Breast epithelium (tissue), 4 donors: Measurements from ENCODE around the gene CDR2. TPM values are rescaled to one million over a fixed set of nuclear protein-coding genes. Genes with fewer than 3 reads are reported as not detected.
"Not testable (repeated sequence)": the region's sequence is repeated elsewhere in the genome, so short reads cannot be mapped to it uniquely, and the experiment has no call there.

Experiments used
- DNase-seq, 2 donors: peaks; one replicate each; pipeline ENCODE4 v3.0.0-alpha.2; 2019; ENCODE audit warnings: low spot score in 2 of 2
- H3K27ac ChIP-seq, 2 donors: fragments of 200-600 bp; sonication (generic) in 1 of 2; one replicate each; pipeline ENCODE4 v1.5.1; 2016 to 2019; ENCODE audit warnings: mild to moderate bottlenecking in 1 of 2
- H3K27me3 ChIP-seq, 2 donors: fragments of 200-600 bp; sonication (generic) in 1 of 2; one replicate each; pipeline versions ENCODE4 v1.5.1 to v1.6.0; 2017 to 2019; ENCODE audit warnings: control low read depth in 1 of 2, mild to moderate bottlenecking in 1 of 2
- H3K36me3 ChIP-seq: fragments of 200-600 bp; one replicate; pipeline ENCODE4 v1.5.1; 2019
- H3K4me1 ChIP-seq, 2 donors: fragments of 200-600 bp; sonication (generic); one replicate each; pipeline ENCODE4 v1.5.1; 2016 to 2019; ENCODE audit warnings: control low read depth in 1 of 2
- H3K4me3 ChIP-seq, 3 donors: fragments of 200-600 bp; sonication (generic); 1 replicate in 2 of 3; 2 replicates in 1 of 3; pipeline ENCODE4 v1.5.1; 2016 to 2019; ENCODE audit warnings: mild to moderate bottlenecking in 3 of 3, moderate library complexity in 2 of 3
- H3K9me3 ChIP-seq, 2 donors: fragments of 200-600 bp; sonication (generic) in 1 of 2; one replicate each; pipeline ENCODE4 v1.5.1; 2016 to 2019; ENCODE audit warnings: control low read depth in 1 of 2
- POLR2A ChIP-seq: fragments of 450-650 bp; IDR thresholded peaks from one replicate; pipeline ENCODE4 v1.6.1; 2016; ENCODE audit warnings: antibody characterized with exemption, mild to moderate bottlenecking, moderate library complexity
- POLR2AphosphoS5 ChIP-seq, 3 donors: sonication (generic); formaldehyde crosslinking; IDR thresholded peaks; one replicate each; pipeline ENCODE4 v1.6.1; 2017; ENCODE audit warnings: antibody characterized with exemption in 3 of 3
- intact Hi-C: fragments of 100-400 bp; cut with DNase I; formaldehyde crosslinking; loops from one replicate; pipeline ENCODE4 v1.15.1; 2023; ENCODE audit warnings: low total_unique reads
- total RNA-seq, 3 donors: library from RNA; depleted of rRNA; stranded (reverse); fragments of >200 nt; gene quantifications; one replicate each; pipeline ENCODE4 v1.1.0, GENCODE V29; 2016
- TF ChIP-seq, protein P1 (sequence below), 3 donors: fragments of 450-650 bp; IDR thresholded peaks; one replicate each; pipeline ENCODE4 v1.5.1; 2016 to 2017; ENCODE audit warnings: antibody characterized with exemption in 3 of 3, mild to moderate bottlenecking in 3 of 3, moderate library complexity in 3 of 3

CDR2 gene
- total RNA-seq, 3 donors from 2014 or later, result 20.2 to 37.5 (median 26.9) TPM

DNA sequence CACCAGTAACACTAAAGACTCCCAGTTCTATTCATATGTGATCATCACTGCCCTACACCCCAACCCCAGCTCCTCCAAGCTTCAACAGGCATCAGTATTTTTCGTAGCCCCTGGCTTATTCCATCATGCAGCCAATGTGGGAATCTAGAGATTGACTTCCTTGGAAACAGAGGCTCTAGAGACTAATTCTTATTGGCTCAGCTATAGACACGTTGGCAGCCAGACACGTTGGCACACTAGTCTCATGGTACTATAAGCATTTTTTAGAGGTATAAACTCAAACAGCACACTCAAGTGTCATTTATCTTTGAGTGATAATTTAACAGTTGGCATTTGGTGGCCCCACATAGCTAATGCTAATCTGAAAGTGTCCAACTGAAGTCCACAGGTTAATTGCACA, 44.4 kb upstream of the CDR2 start:
- Histone ChIP-seq H3K36me3 (no peaks in the 10 kb centered on the region), H3K4me1 (no peaks in the 10 kb centered on the region), H3K27me3 (no peaks in the 10 kb centered on the region), H3K9me3 (no peaks in the 10 kb centered on the region), H3K4me3 (no peak overlapping the region), H3K27ac (no peak overlapping the region)
- TF ChIP-seq, protein P1, sequence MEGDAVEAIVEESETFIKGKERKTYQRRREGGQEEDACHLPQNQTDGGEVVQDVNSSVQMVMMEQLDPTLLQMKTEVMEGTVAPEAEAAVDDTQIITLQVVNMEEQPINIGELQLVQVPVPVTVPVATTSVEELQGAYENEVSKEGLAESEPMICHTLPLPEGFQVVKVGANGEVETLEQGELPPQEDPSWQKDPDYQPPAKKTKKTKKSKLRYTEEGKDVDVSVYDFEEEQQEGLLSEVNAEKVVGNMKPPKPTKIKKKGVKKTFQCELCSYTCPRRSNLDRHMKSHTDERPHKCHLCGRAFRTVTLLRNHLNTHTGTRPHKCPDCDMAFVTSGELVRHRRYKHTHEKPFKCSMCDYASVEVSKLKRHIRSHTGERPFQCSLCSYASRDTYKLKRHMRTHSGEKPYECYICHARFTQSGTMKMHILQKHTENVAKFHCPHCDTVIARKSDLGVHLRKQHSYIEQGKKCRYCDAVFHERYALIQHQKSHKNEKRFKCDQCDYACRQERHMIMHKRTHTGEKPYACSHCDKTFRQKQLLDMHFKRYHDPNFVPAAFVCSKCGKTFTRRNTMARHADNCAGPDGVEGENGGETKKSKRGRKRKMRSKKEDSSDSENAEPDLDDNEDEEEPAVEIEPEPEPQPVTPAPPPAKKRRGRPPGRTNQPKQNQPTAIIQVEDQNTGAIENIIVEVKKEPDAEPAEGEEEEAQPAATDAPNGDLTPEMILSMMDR (IDR thresholded peaks at IDR 0.05), result no peak
- TF ChIP-seq POLR2A (no peak), POLR2AphosphoS5 (IDR thresholded peaks at IDR 0.05) (no peak)
- intact Hi-C loops, result no loop called here
- no peak for DNase-seq

DNA sequence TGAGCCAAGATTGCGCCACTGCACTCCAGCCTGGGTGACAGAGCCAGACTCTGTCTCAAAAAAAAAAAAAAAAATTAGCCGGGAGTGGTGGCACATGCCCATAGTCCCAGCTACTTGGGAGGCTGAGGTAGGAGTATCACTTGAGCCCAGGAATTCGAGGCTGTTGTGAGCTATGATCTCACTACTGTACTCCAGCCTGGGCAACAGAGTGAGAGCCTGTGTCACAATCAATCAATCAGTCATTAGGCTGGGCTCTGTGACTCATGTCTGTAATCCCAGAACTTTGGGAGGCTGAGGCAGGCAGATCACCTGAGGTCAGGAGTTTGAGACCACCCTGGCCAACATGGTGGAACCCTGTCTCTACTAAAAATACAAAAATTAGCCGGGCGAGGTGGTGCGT, 43.4 kb upstream of the CDR2 start:
- H3K36me3 ChIP-seq, H3K9me3 ChIP-seq, H3K4me1 ChIP-seq, intact Hi-C loops, DNase-seq, H3K4me3 ChIP-seq, H3K27ac ChIP-seq, H3K27me3 ChIP-seq: not testable (repeated sequence)

DNA sequence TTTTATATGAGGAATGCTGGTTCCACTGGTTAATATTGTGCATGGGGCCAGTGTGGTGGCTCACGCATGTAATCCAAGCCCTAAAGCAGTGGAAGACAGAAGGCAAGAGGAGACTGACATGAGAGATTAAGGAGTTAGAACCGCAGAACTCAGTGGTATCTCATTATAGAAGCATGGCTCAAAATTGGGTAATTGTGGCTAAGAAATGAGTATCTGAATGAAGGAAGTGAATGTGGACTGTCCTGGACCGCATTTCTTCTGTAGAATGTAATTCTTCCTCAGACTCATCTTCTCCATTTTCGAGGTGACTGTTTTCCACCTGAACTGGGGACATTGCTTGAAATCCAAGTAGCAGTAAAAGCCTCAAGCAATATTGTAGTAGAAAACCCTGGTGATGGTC, 42.6 kb upstream of the CDR2 start:
- no peak overlapping the region for H3K27ac ChIP-seq
- no peaks in the 10 kb centered on the region for H3K27me3 ChIP-seq
- intact Hi-C loops, result no loop called here
- DNase-seq, result no peak
- H3K9me3 ChIP-seq, result no peaks in the 10 kb centered on the region
- TF ChIP-seq, protein P1 (IDR thresholded peaks at IDR 0.05), result no peak
- no peak for TF ChIP-seq POLR2A
- TF ChIP-seq POLR2AphosphoS5 (IDR thresholded peaks at IDR 0.05), result no peak
- no peak overlapping the region for H3K4me3 ChIP-seq
- H3K36me3 ChIP-seq, result no peaks in the 10 kb centered on the region
- H3K4me1 ChIP-seq, result no peaks in the 10 kb centered on the region

DNA sequence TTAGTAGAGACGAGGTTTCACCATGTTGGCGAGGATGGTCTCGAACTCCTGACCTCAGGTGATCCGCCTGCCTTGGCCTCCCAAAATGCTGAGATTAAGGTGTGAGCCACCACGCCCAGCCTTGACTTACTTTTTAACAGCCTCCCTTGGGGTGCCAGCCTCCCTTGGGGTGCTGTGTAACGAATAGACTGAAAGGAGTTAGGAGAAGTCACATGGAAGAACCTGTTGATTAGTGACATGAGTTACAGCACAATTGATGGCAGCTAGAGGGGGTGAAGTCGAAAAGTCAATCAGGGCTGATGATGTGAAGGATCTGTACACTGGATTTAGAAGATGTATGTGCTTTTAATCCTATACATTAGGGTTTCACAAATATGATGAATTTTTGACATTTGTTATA, 39.4 kb upstream of the CDR2 start:
- Histone ChIP-seq H3K4me3 (no peak overlapping the region), H3K4me1 (no peaks in the 10 kb centered on the region), H3K36me3 (no peaks in the 10 kb centered on the region), H3K27ac (no peak overlapping the region), H3K27me3 (no peaks in the 10 kb centered on the region), H3K9me3 (no peaks in the 10 kb centered on the region)
- no peak for TF ChIP-seq POLR2AphosphoS5 (IDR thresholded peaks at IDR 0.05)
- TF ChIP-seq, protein P1 (IDR thresholded peaks at IDR 0.05), result no peak
- TF ChIP-seq POLR2A, result no peak
- no peak for DNase-seq
- intact Hi-C loops, result no loop called here

DNA sequence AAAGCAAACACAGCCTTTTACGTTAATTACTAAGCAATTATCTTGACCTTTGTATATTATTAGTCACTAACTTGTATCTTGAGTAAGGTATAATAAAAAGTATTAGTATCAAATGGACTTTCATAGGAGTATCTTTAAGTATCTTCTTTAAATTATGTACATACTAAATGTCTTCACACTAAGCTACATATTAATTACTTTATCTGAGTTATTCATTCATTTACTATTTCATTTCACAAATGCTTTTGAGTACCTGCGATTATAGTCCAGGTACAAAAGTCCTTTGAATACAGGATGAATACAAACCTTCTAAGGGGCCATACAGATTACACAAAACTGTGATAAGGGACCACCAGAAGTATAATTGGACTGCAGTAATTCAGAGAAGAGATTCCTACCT, 33.1 kb upstream of the CDR2 start:
- intact Hi-C loops, result loop anchor here (10.0 kb wide), 1 partner anchor 1113 kb away; no protein-coding TSS in a partner anchor
- no peak overlapping the region for H3K27ac ChIP-seq
- H3K36me3 ChIP-seq, result no peaks in the 10 kb centered on the region
- TF ChIP-seq POLR2AphosphoS5 (IDR thresholded peaks at IDR 0.05) (no peak), POLR2A (no peak)
- TF ChIP-seq, protein P1 (IDR thresholded peaks at IDR 0.05), result no peak
- H3K27me3 ChIP-seq, result no peaks in the 10 kb centered on the region
- H3K4me1 ChIP-seq, result no peaks in the 10 kb centered on the region
- no peaks in the 10 kb centered on the region for H3K9me3 ChIP-seq
- no peak overlapping the region for H3K4me3 ChIP-seq
- no peak for DNase-seq

DNA sequence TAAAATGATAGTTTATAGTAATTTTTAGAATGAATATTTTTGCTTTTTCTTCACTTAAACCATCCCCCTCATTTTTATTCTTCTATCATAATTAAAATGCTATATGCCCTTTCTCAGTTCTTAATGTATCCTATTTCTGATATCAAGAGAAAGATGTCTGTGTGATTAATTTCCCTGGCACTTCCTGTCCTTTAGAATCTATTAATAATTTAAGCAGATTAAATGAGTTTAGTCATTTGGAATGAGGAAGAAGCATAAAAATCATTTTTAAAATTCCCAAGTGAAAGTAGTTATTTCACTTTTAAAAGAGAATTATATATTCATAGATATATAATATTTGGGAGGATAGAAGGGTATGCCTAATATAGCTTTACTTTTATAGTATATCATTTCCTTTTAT, 27.8 kb upstream of the CDR2 start:
- H3K27me3 ChIP-seq, result no peaks in the 10 kb centered on the region
- no peak overlapping the region for H3K4me3 ChIP-seq
- H3K27ac ChIP-seq, result no peak overlapping the region
- intact Hi-C loops, result loop anchor here (10.0 kb wide), 1 partner anchor 1107 kb away; no protein-coding TSS in a partner anchor
- no peaks in the 10 kb centered on the region for H3K4me1 ChIP-seq
- TF ChIP-seq, protein P1 (IDR thresholded peaks at IDR 0.05), result no peak
- TF ChIP-seq POLR2A (no peak), POLR2AphosphoS5 (IDR thresholded peaks at IDR 0.05) (no peak)
- DNase-seq, result no peak
- H3K9me3 ChIP-seq, result no peaks in the 10 kb centered on the region
- no peaks in the 10 kb centered on the region for H3K36me3 ChIP-seq
